IMR-90 (cell line): ENCODE results near the gene SMIM36. TPM values are rescaled to one million over a fixed set of nuclear protein-coding genes. Genes with fewer than 3 reads are reported as not detected.

Source experiments
- ATAC-seq: fragments of 200-7000 bp; cut with Tn5 transposase; 2 replicates; pipeline ENCODE4 v1.9.1; 2020; ENCODE audit warnings: low read depth, mild to moderate bottlenecking, moderate library complexity
- BruUV-seq: library from RNA; stranded (reverse); fragments of 400-500 nt; replicated peaks from 2 replicates; lab custom pipeline; 2021; lab: Mats Ljungman, UMichigan
- CTCF ChIA-PET: fragments of 300-600 bp; formaldehyde crosslinking; extraction: SDS; loops from one replicate; lab custom pipeline; 2021; ENCODE audit warnings: antibody characterized with exemption; lab: Yijun Ruan, JAX
- POLR2A ChIA-PET: fragments of 300-600 bp; sonication (Branson Sonifier 250); formaldehyde crosslinking; loops from one replicate; lab custom pipeline; 2022; ENCODE audit warnings: antibody characterized with exemption; ENCODE audit not compliant: unreplicated experiment; lab: Charles Lee
- DNase-seq: peaks from one replicate; pipeline ENCODE4 v3.0.0; 2013
- H2AFZ ChIP-seq: replicated peaks from 2 replicates; pipeline ENCODE3; 2013; ENCODE audit warnings: low read length, mild to moderate bottlenecking; ENCODE audit not compliant: poor library complexity
- H2AK5ac ChIP-seq: 2 replicates; pipeline ENCODE4 v1.6.1; 2013; ENCODE audit warnings: low read depth, low read length, inconsistent platforms
- H2AK9ac ChIP-seq: replicated peaks from 2 replicates; pipeline ENCODE3; 2013; ENCODE audit warnings: mild to moderate bottlenecking, low read depth, low read length, moderate library complexity; ENCODE audit not compliant: poor library complexity
- H2BK120ac ChIP-seq: 2 replicates; pipeline ENCODE4 v1.6.1; 2013; ENCODE audit warnings: low read depth, low read length, inconsistent platforms
- H2BK15ac ChIP-seq: 3 replicates; pipeline ENCODE4 v1.6.1; 2013; ENCODE audit warnings: low read depth, low read length, inconsistent platforms
- H2BK20ac ChIP-seq: 2 replicates; pipeline ENCODE4 v1.6.1; 2013; ENCODE audit warnings: low read depth, mild to moderate bottlenecking, inconsistent platforms, low read length, moderate library complexity
- H2BK5ac ChIP-seq: 2 replicates; pipeline ENCODE4 v1.6.1; 2013; ENCODE audit warnings: mild to moderate bottlenecking, low read depth, low read length, inconsistent platforms; ENCODE audit not compliant: poor library complexity, severe bottlenecking
- H3K14ac ChIP-seq: replicated peaks from 2 replicates; pipeline ENCODE4 v1.6.1; 2013; ENCODE audit warnings: low read depth, low read length, inconsistent platforms
- H3K18ac ChIP-seq: 2 replicates; pipeline ENCODE4 v1.6.1; 2013; ENCODE audit warnings: low read depth, low read length, control low read depth
- H3K23ac ChIP-seq: 2 replicates; pipeline ENCODE4 v1.6.1; 2013; ENCODE audit warnings: low read depth, low read length, inconsistent platforms
- H3K27ac ChIP-seq: 2 replicates; pipeline ENCODE4 v1.5.1; 2013; ENCODE audit warnings: mild to moderate bottlenecking, control low read depth, low read length; ENCODE audit not compliant: insufficient read depth
- H3K27me3 ChIP-seq: 2 replicates; pipeline ENCODE4 v1.6.1; 2013; ENCODE audit warnings: low read length; ENCODE audit not compliant: control insufficient read depth, insufficient read depth
- H3K36me3 ChIP-seq: 2 replicates; pipeline ENCODE4 v1.6.1; 2013; ENCODE audit warnings: low read length, mixed read lengths; ENCODE audit not compliant: control insufficient read depth, insufficient read depth
- H3K4ac ChIP-seq: 2 replicates; pipeline ENCODE4 v1.6.1; 2013; ENCODE audit warnings: low read depth, low read length, inconsistent platforms
- H3K4me1 ChIP-seq: 2 replicates; pipeline ENCODE4 v1.6.1; 2013; ENCODE audit warnings: low read length, mixed read lengths; ENCODE audit not compliant: control insufficient read depth, insufficient read depth
- H3K4me2 ChIP-seq: 2 replicates; pipeline ENCODE4 v1.6.1; 2013; ENCODE audit warnings: low read depth, mild to moderate bottlenecking, control low read depth, low read length, moderate library complexity
- H3K4me3 ChIP-seq: 2 replicates; pipeline ENCODE4 v1.5.1; 2013; ENCODE audit warnings: low read depth, mild to moderate bottlenecking, control low read depth, low read length, moderate library complexity; ENCODE audit not compliant: insufficient read depth
- H3K56ac ChIP-seq: 2 replicates; pipeline ENCODE4 v1.6.1; 2013; ENCODE audit warnings: low read length, inconsistent platforms; ENCODE audit not compliant: insufficient read depth; ENCODE audit errors: extremely low read depth
- H3K79me1 ChIP-seq, 2 experiments: 2 replicates each; pipeline ENCODE4 v1.6.1; 2013; ENCODE audit warnings: low read length in 2 of 2, inconsistent platforms in 1 of 2, low read depth in 1 of 2
- H3K9ac ChIP-seq: 2 replicates; pipeline ENCODE4 v1.6.1; 2013; ENCODE audit warnings: low read depth, low read length, control low read depth
- H3K9me1 ChIP-seq: 2 replicates; pipeline ENCODE4 v1.6.1; 2013; ENCODE audit warnings: low read length, inconsistent platforms; ENCODE audit not compliant: insufficient read depth
- H3K9me3 ChIP-seq: 2 replicates; pipeline ENCODE4 v1.6.1; 2013; ENCODE audit warnings: low read length; ENCODE audit not compliant: control insufficient read depth, insufficient read depth
- H4K20me1 ChIP-seq: 2 replicates; pipeline ENCODE4 v1.6.1; 2013; ENCODE audit warnings: low read length, inconsistent platforms; ENCODE audit not compliant: insufficient read depth
- H4K5ac ChIP-seq: 2 replicates; pipeline ENCODE4 v1.6.1; 2013; ENCODE audit warnings: mild to moderate bottlenecking, low read depth, low read length, control low read depth
- H4K8ac ChIP-seq, 2 experiments: 2 replicates each; pipeline ENCODE4 v1.6.1; 2013; ENCODE audit warnings: low read depth in 2 of 2, low read length in 2 of 2, control low read depth in 1 of 2, inconsistent platforms in 1 of 2
- H4K91ac ChIP-seq: 2 replicates; pipeline ENCODE4 v1.6.1; 2013; ENCODE audit warnings: low read depth, low read length, inconsistent platforms; ENCODE audit not compliant: insufficient read depth
- CHD1 ChIP-seq: IDR thresholded peaks from 2 replicates; pipeline ENCODE4 v1.6.1; 2012; ENCODE audit warnings: low read depth, low read length, improper control_type of control experiment
- MAZ ChIP-seq: IDR thresholded peaks from 2 replicates; pipeline ENCODE4 v1.6.1; 2012; ENCODE audit warnings: low read depth, mild to moderate bottlenecking, low read length, improper control_type of control experiment, moderate library complexity, borderline replicate concordance
- RCOR1 ChIP-seq: IDR thresholded peaks from 2 replicates; pipeline ENCODE4 v1.6.1; 2012; ENCODE audit warnings: mild to moderate bottlenecking, low read length, improper control_type of control experiment; ENCODE audit not compliant: insufficient replicate concordance
- WGBS, 2 experiments: methylation state at CpG; one replicate each; pipeline versions ENCODE4 v1.1.5 to v1.1.7; 2013; ENCODE audit warnings: missing lambda C conversion rate in 2 of 2; ENCODE audit not compliant: insufficient read length in 1 of 2; ENCODE audit errors: extremely low coverage in 2 of 2; 5-methylcytosine and 5-hydroxymethylcytosine counted together
- dilution Hi-C: fragments of 300-500 bp; cut with HindIII; formaldehyde crosslinking; loops from one replicate; pipeline ENCODE4 v1.14.3; 2018; ENCODE audit warnings: low sequenced_read_pairs; ENCODE audit not compliant: unreplicated experiment
- in situ Hi-C: fragments of 300-500 bp; cut with MboI; formaldehyde crosslinking; loops from 3 replicates; pipeline ENCODE4 v1.14.3; 2019; ENCODE audit warnings: low sequenced_read_pairs, inconsistent platforms, mixed read lengths
- intact Hi-C: fragments of 100-400 bp; cut with micrococcal nuclease; formaldehyde crosslinking; loops from 2 replicates; pipeline ENCODE4 v1.10.0; 2022
- polyA plus RNA-seq, 3 experiments: library from polyadenylated mRNA; depleted of rRNA; stranded (reverse); fragments of >200 nt; gene quantifications; 2 replicates each; pipeline ENCODE4 v1.2.3, GENCODE V29; 2012; ENCODE audit warnings: low replicate concordance in 1 of 3
- total RNA-seq: library from RNA; depleted of rRNA; stranded (reverse); fragments of >200 nt; gene quantifications from 2 replicates; pipeline ENCODE4 v1.2.3, GENCODE V29; 2012
- TF ChIP-seq, protein P1 (sequence below): fragments of 150-350 bp; IDR thresholded peaks from 2 replicates; pipeline ENCODE4 v1.6.1; 2016; ENCODE audit warnings: low read depth, mild to moderate bottlenecking, low read length, moderate library complexity, borderline replicate concordance
- TF ChIP-seq, protein P2 (sequence below): fragments of 150-350 bp; IDR thresholded peaks from 2 replicates; pipeline ENCODE4 v1.6.1; 2017; ENCODE audit warnings: mild to moderate bottlenecking, antibody characterized with exemption, low read length, low read depth

SMIM36 gene
- total and polyA plus RNA-seq, 2 of the 4 experiments (the other 2 are of a cell fraction) = not detected

DNA sequence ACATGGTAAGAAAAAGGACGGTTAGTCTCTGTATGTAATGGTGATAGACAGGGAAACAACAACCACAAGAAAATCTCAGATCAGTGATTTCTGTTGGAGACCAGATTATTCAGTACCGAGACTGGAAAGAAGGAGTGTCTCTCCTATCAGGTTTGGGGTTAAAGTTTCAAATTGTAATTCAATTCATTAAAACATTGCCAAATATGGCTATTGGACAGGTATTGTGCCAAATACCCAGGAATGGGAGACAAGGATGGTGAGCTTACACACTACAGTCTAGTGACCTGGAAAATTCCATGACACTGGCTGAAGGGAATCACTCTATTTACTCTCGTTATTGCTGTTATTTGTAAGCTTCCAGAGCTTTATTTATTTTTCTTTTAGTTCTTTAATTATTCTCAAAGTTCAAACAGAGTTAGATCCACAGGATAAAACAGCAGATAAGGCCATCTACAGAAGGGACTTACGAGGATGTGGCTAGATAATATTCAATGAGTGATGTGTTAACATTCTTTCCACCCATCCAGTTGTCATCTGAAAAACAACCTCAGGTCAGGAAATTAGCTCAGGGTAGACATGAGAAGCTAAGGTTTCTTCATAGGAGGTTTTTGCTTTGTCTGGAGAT is 64.6 kb downstream of the SMIM36 start:
- no TSS peak for BruUV-seq
- no peak overlapping the region; the same call in 1 of the 2 replicates for H2BK20ac ChIP-seq
- intact Hi-C loops (no loop called here), dilution Hi-C loops (no loop called here), in situ Hi-C loops (no loop called here)
- H2BK5ac ChIP-seq = no peak overlapping the region
- peak overlapping the region; percentile 38; the same call in 1 of the 3 replicates for H2BK15ac ChIP-seq
- peak overlapping the region; percentile 44; the same call in 1 of the 2 replicates for H3K4ac ChIP-seq
- no peak overlapping the region for H4K5ac ChIP-seq
- H4K20me1 ChIP-seq = no peaks in the 10 kb centered on the region
- no peaks in the 10 kb centered on the region for H3K27me3 ChIP-seq
- peak overlapping the region; percentile 10; the same call in 1 of the 2 replicates for H3K14ac ChIP-seq
- H3K23ac ChIP-seq = no peak overlapping the region
- H2BK120ac ChIP-seq = peak overlapping the region; percentile 30; the same call in 1 of the 2 replicates
- H3K18ac ChIP-seq = no peak overlapping the region
- TF ChIP-seq CHD1 (no peak), MAZ (no peak), RCOR1 (no peak)
- TF ChIP-seq, protein P1, sequence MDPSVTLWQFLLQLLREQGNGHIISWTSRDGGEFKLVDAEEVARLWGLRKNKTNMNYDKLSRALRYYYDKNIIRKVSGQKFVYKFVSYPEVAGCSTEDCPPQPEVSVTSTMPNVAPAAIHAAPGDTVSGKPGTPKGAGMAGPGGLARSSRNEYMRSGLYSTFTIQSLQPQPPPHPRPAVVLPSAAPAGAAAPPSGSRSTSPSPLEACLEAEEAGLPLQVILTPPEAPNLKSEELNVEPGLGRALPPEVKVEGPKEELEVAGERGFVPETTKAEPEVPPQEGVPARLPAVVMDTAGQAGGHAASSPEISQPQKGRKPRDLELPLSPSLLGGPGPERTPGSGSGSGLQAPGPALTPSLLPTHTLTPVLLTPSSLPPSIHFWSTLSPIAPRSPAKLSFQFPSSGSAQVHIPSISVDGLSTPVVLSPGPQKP = no peak
- TF ChIP-seq, protein P2, sequence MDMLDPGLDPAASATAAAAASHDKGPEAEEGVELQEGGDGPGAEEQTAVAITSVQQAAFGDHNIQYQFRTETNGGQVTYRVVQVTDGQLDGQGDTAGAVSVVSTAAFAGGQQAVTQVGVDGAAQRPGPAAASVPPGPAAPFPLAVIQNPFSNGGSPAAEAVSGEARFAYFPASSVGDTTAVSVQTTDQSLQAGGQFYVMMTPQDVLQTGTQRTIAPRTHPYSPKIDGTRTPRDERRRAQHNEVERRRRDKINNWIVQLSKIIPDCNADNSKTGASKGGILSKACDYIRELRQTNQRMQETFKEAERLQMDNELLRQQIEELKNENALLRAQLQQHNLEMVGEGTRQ = no peak
- no peak for ATAC-seq
- ChIA-PET CTCF (interaction anchor here (1.1 kb wide), 1 partner anchor 68 kb away, joined by 3 read pairs; no protein-coding TSS in a partner anchor), POLR2A (no interaction called here)
- no peak overlapping the region for H3K4me2 ChIP-seq
- no peaks in the 10 kb centered on the region for H3K79me1 ChIP-seq
- no peak overlapping the region for H3K9ac ChIP-seq
- H2AK5ac ChIP-seq = 0 out of 2 replicates have a peak overlapping the region, but pooled peaks have one; percentile 19
- no peak overlapping the region for H3K4me3 ChIP-seq
- DNase-seq = no peak
- WGBS, 2 experiments = no CpG with 5 or more reads among the region's 4 CpGs
- H3K9me3 ChIP-seq = no peaks in the 10 kb centered on the region
- peaks cover 18% of the 10 kb centered on the region for H3K9me1 ChIP-seq
- no peak overlapping the region for H3K56ac ChIP-seq
- no peak overlapping the region for H3K27ac ChIP-seq
- 0 out of 4 replicates have a peak overlapping the region, but pooled peaks of 1 of the 2 experiments have one; percentile 3 for H4K8ac ChIP-seq
- H4K91ac ChIP-seq = no peak overlapping the region; the same call in 1 of the 2 replicates
- no peak overlapping the region for H2AFZ ChIP-seq
- no peak overlapping the region for H2AK9ac ChIP-seq
- H3K4me1 ChIP-seq = peaks cover 27% of the 10 kb centered on the region
- H3K36me3 ChIP-seq = no peaks in the 10 kb centered on the region
